CMK (cell line): ENCODE measurements around the gene ANK3.

Source experiments
- DNase-seq: peaks from one replicate; pipeline ENCODE4 v3.0.0-alpha.2; 2010; ENCODE audit warnings: low read depth

Gene ANK3

GRCh38 chr10:60376221-60377041 is 13.2 kb downstream of the ANK3 start:
- DNase-seq, result no peak

GRCh38 chr10:60375293-60376004 is 14.2 kb downstream of the ANK3 start:
- no peak for DNase-seq

DNA sequence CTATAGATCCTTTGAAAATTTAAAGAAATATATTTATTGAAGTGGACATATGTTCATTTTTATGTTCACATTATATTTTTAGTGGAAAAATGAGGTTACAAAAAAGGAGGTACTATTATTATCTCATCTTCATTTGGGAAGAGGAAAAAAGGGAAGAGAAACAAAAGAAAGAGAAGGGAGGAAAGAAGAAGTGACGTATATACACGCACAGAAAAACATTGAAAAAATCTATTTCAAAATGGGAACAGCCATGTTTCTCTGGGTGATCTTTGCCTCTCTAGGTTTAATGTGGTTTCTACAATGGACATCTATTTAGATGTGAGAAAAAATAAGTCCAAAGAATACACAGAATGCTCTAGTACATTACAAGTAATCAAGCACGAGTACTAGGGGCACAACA is 14.8 kb downstream of the ANK3 start:
- no peak for DNase-seq

DNA sequence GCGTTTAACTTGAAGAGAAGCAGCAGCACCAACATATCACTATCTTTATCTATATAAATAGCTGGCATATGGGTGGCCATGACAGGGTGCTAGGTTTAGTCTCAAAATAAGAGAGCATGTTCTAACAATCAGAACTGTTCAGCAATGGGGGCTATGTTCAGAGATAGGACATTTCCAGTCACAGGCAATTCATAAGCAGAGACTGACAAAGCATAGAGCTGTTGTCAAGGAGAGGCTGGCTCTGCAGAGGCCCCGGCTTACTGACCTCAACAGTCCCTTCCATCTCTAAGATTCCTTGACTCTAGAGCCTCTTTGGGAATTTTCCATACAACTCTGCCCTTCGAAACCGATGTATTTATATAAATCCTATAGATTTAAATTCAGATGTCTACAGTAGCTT is 17.2 kb downstream of the ANK3 start:
- no peak for DNase-seq

GRCh38 chr10:60369547-60369930 is 20.1 kb downstream of the ANK3 start:
- DNase-seq, result no peak

GRCh38 chr10:60368875-60369546 is 20.7 kb downstream of the ANK3 start:
- no peak for DNase-seq

DNA sequence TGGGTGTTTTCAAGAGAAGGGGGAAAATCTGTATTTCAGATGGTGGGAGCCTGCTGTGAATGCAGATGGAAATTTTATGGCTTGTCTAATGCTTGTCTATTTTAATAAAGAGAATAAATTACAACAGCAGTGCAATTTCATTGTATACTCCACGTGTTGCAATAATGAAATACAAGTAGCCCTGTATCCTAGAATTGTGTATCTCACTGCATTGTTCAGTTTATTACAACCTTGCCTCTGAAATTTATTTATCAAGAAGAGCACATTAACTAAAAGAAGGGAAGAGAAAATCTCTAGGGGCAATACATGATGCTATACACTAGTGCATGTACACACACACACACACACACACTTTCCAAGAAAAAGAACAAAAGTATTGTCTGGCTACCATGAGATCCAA is 21.8 kb downstream of the ANK3 start:
- no peak for DNase-seq

- no peak for DNase-seq
These were observed 22.2 kb downstream of the ANK3 start for GRCh38 chr10:60367431-60367830.

GRCh38 chr10:60367024-60367423 is 22.7 kb downstream of the ANK3 start:
- DNase-seq, result no peak

GRCh38 chr10:60363187-60363586 is 26.5 kb downstream of the ANK3 start:
- no peak for DNase-seq

- no peak for DNase-seq
These were observed 27.2 kb downstream of the ANK3 start for GRCh38 chr10:60362461-60362860.

DNA sequence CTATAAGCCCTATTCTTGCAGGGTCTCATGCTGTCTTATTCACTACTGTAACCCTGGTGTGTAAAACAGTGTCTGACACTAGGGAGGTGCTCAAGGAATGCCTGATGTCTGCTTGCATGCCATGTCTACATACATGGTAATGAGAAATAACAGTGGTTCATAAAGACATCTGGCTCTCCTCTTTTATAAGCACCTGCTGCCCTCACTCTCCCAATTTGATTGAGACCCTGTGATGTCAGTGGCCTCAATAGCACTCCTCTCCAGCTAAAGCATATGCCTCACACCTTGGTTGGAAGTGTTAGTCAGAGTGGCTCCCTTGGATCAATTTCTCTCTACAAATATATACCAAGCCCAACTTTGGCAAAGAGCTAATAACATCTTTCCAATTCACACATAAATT is 30.6 kb downstream of the ANK3 start:
- no peak for DNase-seq

DNA sequence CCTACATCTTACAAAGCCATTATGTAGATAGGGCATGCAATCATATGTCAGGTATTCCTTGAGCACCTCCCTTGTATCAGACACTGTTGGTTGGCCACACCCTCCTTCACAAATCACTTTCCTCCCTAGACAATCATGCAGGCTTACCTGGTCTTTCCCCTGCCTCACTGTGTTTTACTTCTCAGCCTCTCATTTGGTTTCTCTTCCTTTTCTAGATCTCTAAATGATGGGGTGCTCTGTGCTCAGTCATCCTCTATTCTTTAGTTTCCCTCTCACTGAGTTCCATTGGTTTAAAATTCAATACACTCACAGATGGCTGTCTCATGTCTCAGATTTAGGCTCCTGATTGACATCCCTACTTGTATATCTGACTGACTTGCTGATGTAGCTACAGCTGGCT is 31.4 kb downstream of the ANK3 start:
- DNase-seq, result no peak

GRCh38 chr10:60353519-60354258 is 36.0 kb downstream of the ANK3 start:
- DNase-seq, result no peak

- no peak for DNase-seq
These were observed 37.6 kb downstream of the ANK3 start for GRCh38 chr10:60352105-60352504.

DNA sequence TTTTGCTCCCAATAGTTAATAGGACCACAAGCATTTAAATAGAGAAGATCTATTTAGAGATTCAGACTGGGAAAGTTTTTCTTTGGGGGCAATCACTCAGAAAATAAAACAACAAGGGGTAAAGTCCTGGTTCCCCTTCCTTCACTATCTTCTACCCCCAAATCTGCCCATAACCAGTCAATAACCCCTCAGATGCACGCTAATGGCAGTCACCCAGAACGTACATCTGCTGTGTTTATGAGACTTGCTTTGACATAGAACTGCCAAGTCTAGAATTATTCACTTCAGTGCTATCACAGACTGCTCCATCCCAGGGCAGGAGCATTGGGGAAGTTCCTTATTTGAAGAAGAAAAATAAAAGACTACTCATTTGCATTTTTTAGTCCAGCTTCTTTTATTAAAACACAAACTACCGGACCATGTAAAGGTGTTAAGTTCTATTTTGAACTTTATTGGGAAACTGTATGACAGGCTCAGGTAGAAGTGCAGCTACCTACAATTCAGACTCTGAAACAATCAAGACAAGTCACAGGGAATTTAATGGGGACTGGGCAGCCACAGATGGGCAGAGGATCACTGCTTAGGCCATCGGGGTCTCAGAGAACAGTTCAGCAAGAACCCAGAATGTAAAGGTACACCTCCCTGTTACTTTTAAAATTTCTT is 38.4 kb downstream of the ANK3 start:
- no peak for DNase-seq

DNA sequence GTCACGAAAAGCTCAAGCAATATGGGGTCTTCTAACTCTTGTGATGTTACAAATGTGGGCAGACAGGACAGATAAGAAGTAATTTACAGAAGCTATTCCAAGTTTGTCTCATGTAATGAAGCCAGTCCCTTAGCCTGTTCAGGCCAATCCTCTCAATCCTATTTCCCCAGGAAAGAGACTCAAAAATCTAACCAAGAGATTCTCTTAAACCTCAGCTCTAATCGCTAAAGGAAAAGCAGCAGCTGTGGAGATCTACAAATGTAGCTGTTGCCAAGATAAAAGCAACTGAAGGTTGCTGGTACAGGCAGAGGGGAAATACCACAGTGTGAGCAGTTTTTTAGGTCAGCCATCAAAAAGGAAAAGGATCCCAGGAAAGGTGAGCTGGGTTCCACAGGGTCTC is 39.3 kb downstream of the ANK3 start:
- no peak for DNase-seq

DNA sequence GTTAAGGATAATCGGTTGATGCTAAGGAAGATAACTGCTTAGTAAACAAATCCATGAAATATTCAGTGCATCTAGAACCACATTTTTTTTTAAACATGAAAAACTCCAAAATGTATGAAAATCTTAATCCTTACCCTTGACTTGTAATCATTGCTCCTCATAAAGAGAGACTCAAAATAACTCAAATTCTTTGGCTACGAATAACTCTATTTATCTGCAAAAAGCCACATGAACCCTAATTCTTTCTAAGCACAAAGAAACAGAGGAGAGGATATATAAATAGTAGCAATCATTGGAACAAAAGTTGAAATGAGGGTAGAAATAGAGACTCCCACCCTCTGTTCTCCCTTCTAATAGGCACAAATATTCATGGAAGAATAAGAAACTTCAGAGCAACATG is 40.2 kb downstream of the ANK3 start:
- no peak for DNase-seq

- no peak for DNase-seq
These were observed 40.7 kb downstream of the ANK3 start for GRCh38 chr10:60348982-60349381.

GRCh38 chr10:60347270-60347669 is 42.4 kb downstream of the ANK3 start:
- no peak for DNase-seq

GRCh38 chr10:60346661-60347060 is 43.0 kb downstream of the ANK3 start:
- no peak for DNase-seq

DNA sequence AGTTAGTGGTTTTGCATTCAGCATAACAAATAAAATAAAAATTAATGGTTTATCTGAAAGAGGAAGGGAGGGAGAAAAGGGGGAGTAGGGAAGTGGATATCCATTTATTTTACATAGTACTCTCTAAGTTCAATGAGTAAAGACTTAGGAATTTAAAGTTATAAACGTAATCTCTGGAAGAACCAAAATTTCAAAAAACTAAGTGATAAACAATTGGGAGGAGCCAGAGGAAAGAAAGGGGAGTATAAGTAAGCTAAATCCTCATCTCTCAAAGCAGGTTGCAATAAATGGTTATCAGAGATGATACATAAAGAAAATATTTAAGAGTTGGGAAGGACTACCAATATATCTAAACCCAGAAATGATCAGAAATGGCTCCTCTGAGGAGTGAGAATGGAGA is 46.4 kb downstream of the ANK3 start:
- no peak for DNase-seq
